ENCODE results near the gene GRID1. TPM values are rescaled to one million over a fixed set of nuclear protein-coding genes. Genes with fewer than 3 reads are reported as not detected.

Gene GRID1
- polyA plus RNA-seq, 1 donor (not counting 4 experiments of a cell fraction or from before 2014, with no cell fraction given): 0.01 TPM

- no peak overlapping the region for H2AFZ ChIP-seq (ENCODE audit: control insufficient read depth, low read length)
- no peak overlapping the region for H3K27ac ChIP-seq (ENCODE audit: control insufficient read depth, insufficient read depth, low read length)
- no peaks in the 10 kb centered on the region for H3K9me1 ChIP-seq (ENCODE audit: control insufficient read depth, extremely low read depth, insufficient read depth, low read length)
- H3K9me3 ChIP-seq (ENCODE audit: control insufficient read depth, low read depth, low read length): no peaks in the 10 kb centered on the region
- dilution Hi-C loops (cut with MboI; ENCODE audit: extremely low pct_ligation_motif_present, low sequenced_read_pairs): no loop called here
- no peaks in the 10 kb centered on the region for H3K27me3 ChIP-seq (ENCODE audit: control insufficient read depth, extremely low read depth, insufficient read depth, low read length)
- DNase-seq (ENCODE audit: low read depth, low spot score) (no peak), FAIRE-seq (no peak)
- no peaks in the 10 kb centered on the region for H3K79me2 ChIP-seq (ENCODE audit: control insufficient read depth, insufficient read depth, low read length)
- H3K4me2 ChIP-seq (ENCODE audit: control insufficient read depth, extremely low read depth, insufficient read depth, low read depth, low read length): no peak overlapping the region
- no peak overlapping the region for H3K9ac ChIP-seq (ENCODE audit: control insufficient read depth, extremely low read depth, insufficient read depth, low read length)
- no peak overlapping the region for H3K4me3 ChIP-seq (ENCODE audit: control insufficient read depth in 2 of 3, extremely low read depth in 1 of 3, insufficient read depth in 2 of 3, low read depth in 1 of 3, low read length in 3 of 3)
- H4K20me1 ChIP-seq (ENCODE audit: control insufficient read depth, extremely low read depth, insufficient read depth, low read length): no peaks in the 10 kb centered on the region
- TF ChIP-seq EZH2 (IDR thresholded peaks at IDR 0.05; ENCODE audit: low read length) (no peak), CTCF (optimal IDR thresholded peaks at IDR 0.05 in 1 of 3, IDR thresholded peaks at IDR 0.05 in 1 of 3, conservative IDR thresholded peaks at IDR 0.05 in 1 of 3; ENCODE audit: extremely low read depth in 1 of 3, insufficient read depth in 2 of 3, low read length in 3 of 3) (no peak)
- no peaks in the 10 kb centered on the region for H3K36me3 ChIP-seq (ENCODE audit: control insufficient read depth in 2 of 2, extremely low read depth in 1 of 2, insufficient read depth in 2 of 2, low read length in 2 of 2)
- H3K4me1 ChIP-seq (ENCODE audit: control insufficient read depth, extremely low read depth, insufficient read depth, low read length): no peaks in the 10 kb centered on the region
These were observed 572.0 kb downstream of the GRID1 start for GRCh38 chr10:85794553-85794952.

GRCh38 chr10:85792533-85792858 is 574.1 kb downstream of the GRID1 start:
- H3K9me1 ChIP-seq (ENCODE audit: control insufficient read depth, extremely low read depth, insufficient read depth, low read length): no peaks in the 10 kb centered on the region
- H3K79me2 ChIP-seq (ENCODE audit: control insufficient read depth, insufficient read depth, low read length): no peaks in the 10 kb centered on the region
- H3K9me3 ChIP-seq (ENCODE audit: control insufficient read depth, low read depth, low read length): no peaks in the 10 kb centered on the region
- dilution Hi-C loops (cut with MboI; ENCODE audit: extremely low pct_ligation_motif_present, low sequenced_read_pairs): no loop called here
- H3K36me3 ChIP-seq (ENCODE audit: control insufficient read depth in 2 of 2, extremely low read depth in 1 of 2, insufficient read depth in 2 of 2, low read length in 2 of 2): no peaks in the 10 kb centered on the region
- H3K4me3 ChIP-seq (ENCODE audit: control insufficient read depth in 2 of 3, extremely low read depth in 1 of 3, insufficient read depth in 2 of 3, low read depth in 1 of 3, low read length in 3 of 3): no peak overlapping the region
- FAIRE-seq: no peak
- H3K4me1 ChIP-seq (ENCODE audit: control insufficient read depth, extremely low read depth, insufficient read depth, low read length): no peaks in the 10 kb centered on the region
- no peaks in the 10 kb centered on the region for H3K27me3 ChIP-seq (ENCODE audit: control insufficient read depth, extremely low read depth, insufficient read depth, low read length)
- H4K20me1 ChIP-seq (ENCODE audit: control insufficient read depth, extremely low read depth, insufficient read depth, low read length): no peaks in the 10 kb centered on the region
- no peak overlapping the region for H2AFZ ChIP-seq (ENCODE audit: control insufficient read depth, low read length)
- no peak overlapping the region for H3K4me2 ChIP-seq (ENCODE audit: control insufficient read depth, extremely low read depth, insufficient read depth, low read depth, low read length)
- no peak overlapping the region for H3K9ac ChIP-seq (ENCODE audit: control insufficient read depth, extremely low read depth, insufficient read depth, low read length)
- no peak for DNase-seq (ENCODE audit: low read depth, low spot score)
- H3K27ac ChIP-seq (ENCODE audit: control insufficient read depth, insufficient read depth, low read length): no peak overlapping the region
- no peak for TF ChIP-seq CTCF (optimal IDR thresholded peaks at IDR 0.05 in 1 of 3, IDR thresholded peaks at IDR 0.05 in 1 of 3, conservative IDR thresholded peaks at IDR 0.05 in 1 of 3; ENCODE audit: extremely low read depth in 1 of 3, insufficient read depth in 2 of 3, low read length in 3 of 3)
- no peak for TF ChIP-seq EZH2 (IDR thresholded peaks at IDR 0.05; ENCODE audit: low read length)
